ENCODE data around the gene TRMT1. TPM values are rescaled to one million over a fixed set of nuclear protein-coding genes. Genes with fewer than 3 reads are reported as not detected.
A peak's percentile ranks its signal among the peaks of the same experiment; 100 is the strongest.

The TRMT1 gene
- total and polyA plus RNA-seq, 2 donors (not counting 1 experiment from before 2014, with no cell fraction given), result 12.2 to 20.3 TPM

DNA sequence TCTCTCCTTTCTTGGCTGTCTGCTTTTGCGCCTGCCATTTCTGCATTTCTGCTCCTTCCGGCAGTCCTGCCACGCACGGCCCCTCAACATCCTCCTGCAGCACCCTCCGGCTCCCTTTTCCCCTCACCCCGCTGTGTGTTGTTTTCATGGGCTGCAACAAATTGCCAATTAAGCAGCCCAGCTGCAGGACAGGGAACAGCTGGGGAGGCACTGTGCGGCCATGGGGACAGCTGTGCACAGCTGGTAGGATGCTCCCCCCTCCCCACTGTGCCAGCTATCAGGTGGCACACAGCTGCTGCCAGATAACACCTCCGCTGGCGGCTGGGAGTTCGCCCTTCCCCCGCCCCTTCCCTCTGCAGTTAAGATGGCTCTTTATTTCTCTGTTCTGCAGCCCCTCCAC, 39.3 kb downstream of the TRMT1 start:
- Histone ChIP-seq H3K36me3 (ENCODE audit: control insufficient read depth, insufficient read depth, low read length) (peaks cover 32% of the 10 kb centered on the region), H3K9ac (ENCODE audit: insufficient read depth, low read length) (no peak overlapping the region), H3K79me2 (ENCODE audit: control insufficient read depth, insufficient read depth, low read length) (peaks cover 5% of the 10 kb centered on the region), H3K4me3 (replicated peaks in 1 of 4; ENCODE audit: control extremely low read depth in 1 of 4, insufficient read depth in 1 of 4, low read depth in 3 of 4, low read length in 4 of 4) (no peak overlapping the region), H3K9me3 (ENCODE audit: control insufficient read depth, insufficient read depth, low read depth, low read length) (no peaks in the 10 kb centered on the region), H3K4me1 (ENCODE audit: control insufficient read depth, extremely low read depth, insufficient read depth, low read length) (peaks cover 26% of the 10 kb centered on the region), H3K27me3 (ENCODE audit: control insufficient read depth, insufficient read depth, low read length) (no peaks in the 10 kb centered on the region), H3K27ac (ENCODE audit: insufficient read depth, low read length) (peak overlapping the region; percentile 39), H4K20me1 (ENCODE audit: control insufficient read depth, extremely low read depth, insufficient read depth, low read length) (no peaks in the 10 kb centered on the region), H2AFZ (ENCODE audit: low read length) (no peak overlapping the region), H3K4me2 (ENCODE audit: extremely low read depth, insufficient read depth, low read length) (no peak overlapping the region)
- peak in 1 of 2 donors; percentile 39 for DNase-seq (ENCODE audit: low read depth in 2 of 2)
- no peak for TF ChIP-seq EZH2 (IDR thresholded peaks at IDR 0.05; ENCODE audit: low read length, missing control alignments)
- TF ChIP-seq, protein P1, sequence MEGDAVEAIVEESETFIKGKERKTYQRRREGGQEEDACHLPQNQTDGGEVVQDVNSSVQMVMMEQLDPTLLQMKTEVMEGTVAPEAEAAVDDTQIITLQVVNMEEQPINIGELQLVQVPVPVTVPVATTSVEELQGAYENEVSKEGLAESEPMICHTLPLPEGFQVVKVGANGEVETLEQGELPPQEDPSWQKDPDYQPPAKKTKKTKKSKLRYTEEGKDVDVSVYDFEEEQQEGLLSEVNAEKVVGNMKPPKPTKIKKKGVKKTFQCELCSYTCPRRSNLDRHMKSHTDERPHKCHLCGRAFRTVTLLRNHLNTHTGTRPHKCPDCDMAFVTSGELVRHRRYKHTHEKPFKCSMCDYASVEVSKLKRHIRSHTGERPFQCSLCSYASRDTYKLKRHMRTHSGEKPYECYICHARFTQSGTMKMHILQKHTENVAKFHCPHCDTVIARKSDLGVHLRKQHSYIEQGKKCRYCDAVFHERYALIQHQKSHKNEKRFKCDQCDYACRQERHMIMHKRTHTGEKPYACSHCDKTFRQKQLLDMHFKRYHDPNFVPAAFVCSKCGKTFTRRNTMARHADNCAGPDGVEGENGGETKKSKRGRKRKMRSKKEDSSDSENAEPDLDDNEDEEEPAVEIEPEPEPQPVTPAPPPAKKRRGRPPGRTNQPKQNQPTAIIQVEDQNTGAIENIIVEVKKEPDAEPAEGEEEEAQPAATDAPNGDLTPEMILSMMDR (conservative IDR thresholded peaks at IDR 0.05 in 1 of 2, IDR thresholded peaks at IDR 0.05 in 1 of 2; ENCODE audit: low read depth in 1 of 2, low read length in 2 of 2), result no peak

DNA sequence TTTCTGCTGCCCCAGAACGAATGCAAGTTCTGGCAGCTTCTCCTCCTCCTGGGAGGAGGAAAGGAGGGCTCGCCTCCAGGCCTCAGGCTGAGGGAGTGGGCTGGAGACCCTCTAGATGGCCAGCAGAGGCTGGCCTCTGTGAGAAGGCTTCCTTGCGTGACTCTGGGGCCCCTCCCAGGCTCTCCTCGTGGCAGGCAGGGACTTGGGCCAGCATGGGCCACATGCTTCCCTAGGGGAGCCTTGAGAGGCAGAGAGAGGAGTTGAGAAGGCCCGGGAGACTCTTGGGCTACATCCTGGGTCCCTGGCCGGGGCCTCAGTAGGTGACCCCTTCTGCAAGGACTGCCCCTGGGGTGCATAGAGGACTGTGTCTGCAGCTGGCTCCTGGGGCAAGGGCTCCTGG, 39.8 kb downstream of the TRMT1 start:
- Histone ChIP-seq H3K4me1 (ENCODE audit: control insufficient read depth, extremely low read depth, insufficient read depth, low read length) (peaks cover 23% of the 10 kb centered on the region), H3K4me3 (replicated peaks in 1 of 4; ENCODE audit: control extremely low read depth in 1 of 4, insufficient read depth in 1 of 4, low read depth in 3 of 4, low read length in 4 of 4) (no peak overlapping the region), H3K79me2 (ENCODE audit: control insufficient read depth, insufficient read depth, low read length) (peaks cover 8% of the 10 kb centered on the region), H3K4me2 (ENCODE audit: extremely low read depth, insufficient read depth, low read length) (no peak overlapping the region), H2AFZ (ENCODE audit: low read length) (no peak overlapping the region), H3K27me3 (ENCODE audit: control insufficient read depth, insufficient read depth, low read length) (no peaks in the 10 kb centered on the region), H4K20me1 (ENCODE audit: control insufficient read depth, extremely low read depth, insufficient read depth, low read length) (no peaks in the 10 kb centered on the region), H3K36me3 (ENCODE audit: control insufficient read depth, insufficient read depth, low read length) (peaks cover 30% of the 10 kb centered on the region), H3K9ac (ENCODE audit: insufficient read depth, low read length) (no peak overlapping the region), H3K9me3 (ENCODE audit: control insufficient read depth, insufficient read depth, low read depth, low read length) (no peaks in the 10 kb centered on the region), H3K27ac (ENCODE audit: insufficient read depth, low read length) (peak overlapping the region; percentile 39)
- no peak for TF ChIP-seq EZH2 (IDR thresholded peaks at IDR 0.05; ENCODE audit: low read length, missing control alignments)
- TF ChIP-seq, protein P1 (conservative IDR thresholded peaks at IDR 0.05 in 1 of 2, IDR thresholded peaks at IDR 0.05 in 1 of 2; ENCODE audit: low read depth in 1 of 2, low read length in 2 of 2), result no peak
- DNase-seq (ENCODE audit: low read depth in 2 of 2), result no peak

DNA sequence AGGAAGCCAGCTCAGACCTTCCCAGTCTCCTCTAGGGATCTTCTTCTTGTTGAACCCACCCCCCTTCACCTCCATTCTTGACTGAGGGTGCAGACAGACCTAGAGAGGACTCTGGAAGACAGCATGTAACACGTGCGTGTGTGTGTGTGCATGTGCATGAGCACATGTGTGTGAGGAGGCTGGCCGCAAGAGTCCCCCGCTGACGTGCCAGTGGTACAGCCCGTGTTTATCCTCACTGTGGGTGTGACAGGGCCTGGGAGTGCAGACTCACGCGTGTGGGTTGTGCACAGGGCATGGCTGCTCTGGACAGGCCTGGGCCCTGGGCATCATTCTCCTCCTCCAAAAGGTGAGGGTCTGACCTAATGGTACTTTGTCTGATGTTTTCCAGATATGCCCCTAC, 40.2 kb downstream of the TRMT1 start:
- Histone ChIP-seq H3K9ac (ENCODE audit: insufficient read depth, low read length) (no peak overlapping the region), H3K9me3 (ENCODE audit: control insufficient read depth, insufficient read depth, low read depth, low read length) (no peaks in the 10 kb centered on the region), H3K27me3 (ENCODE audit: control insufficient read depth, insufficient read depth, low read length) (no peaks in the 10 kb centered on the region), H3K79me2 (ENCODE audit: control insufficient read depth, insufficient read depth, low read length) (peaks cover 12% of the 10 kb centered on the region), H3K4me2 (ENCODE audit: extremely low read depth, insufficient read depth, low read length) (no peak overlapping the region), H3K36me3 (ENCODE audit: control insufficient read depth, insufficient read depth, low read length) (peaks cover 27% of the 10 kb centered on the region), H4K20me1 (ENCODE audit: control insufficient read depth, extremely low read depth, insufficient read depth, low read length) (no peaks in the 10 kb centered on the region), H3K4me3 (replicated peaks in 1 of 4; ENCODE audit: control extremely low read depth in 1 of 4, insufficient read depth in 1 of 4, low read depth in 3 of 4, low read length in 4 of 4) (no peak overlapping the region), H2AFZ (ENCODE audit: low read length) (no peak overlapping the region), H3K4me1 (ENCODE audit: control insufficient read depth, extremely low read depth, insufficient read depth, low read length) (peaks cover 21% of the 10 kb centered on the region), H3K27ac (ENCODE audit: insufficient read depth, low read length) (peak overlapping the region; percentile 32)
- DNase-seq (ENCODE audit: low read depth in 2 of 2), result no peak
- TF ChIP-seq EZH2 (IDR thresholded peaks at IDR 0.05; ENCODE audit: low read length, missing control alignments), result no peak
- TF ChIP-seq, protein P1 (conservative IDR thresholded peaks at IDR 0.05 in 1 of 2, IDR thresholded peaks at IDR 0.05 in 1 of 2; ENCODE audit: low read depth in 1 of 2, low read length in 2 of 2), result no peak

All from fibroblast of lung (primary cell).